ENCODE measurements around the gene TES.

DNA sequence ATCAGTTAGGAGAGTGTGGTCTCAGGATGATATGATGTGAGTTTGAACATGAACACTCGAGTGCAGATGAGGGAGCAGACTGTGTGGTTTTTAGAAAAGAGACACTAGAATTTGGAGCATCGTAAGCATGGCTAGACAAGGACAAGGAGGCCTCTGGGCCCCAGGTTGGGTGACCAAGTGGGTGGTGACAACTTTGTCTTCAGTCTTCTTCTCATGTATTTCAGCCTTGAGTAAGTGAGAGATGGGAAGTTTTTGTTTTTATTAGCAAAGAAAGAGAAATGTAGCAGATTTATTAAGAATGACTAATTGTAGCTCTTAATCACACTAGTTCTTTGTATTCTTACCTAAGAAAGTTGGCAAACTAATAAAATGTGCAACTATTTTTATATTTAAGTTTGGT is 16.3 kb downstream of the TES start:
- TF ChIP-seq, protein P1, sequence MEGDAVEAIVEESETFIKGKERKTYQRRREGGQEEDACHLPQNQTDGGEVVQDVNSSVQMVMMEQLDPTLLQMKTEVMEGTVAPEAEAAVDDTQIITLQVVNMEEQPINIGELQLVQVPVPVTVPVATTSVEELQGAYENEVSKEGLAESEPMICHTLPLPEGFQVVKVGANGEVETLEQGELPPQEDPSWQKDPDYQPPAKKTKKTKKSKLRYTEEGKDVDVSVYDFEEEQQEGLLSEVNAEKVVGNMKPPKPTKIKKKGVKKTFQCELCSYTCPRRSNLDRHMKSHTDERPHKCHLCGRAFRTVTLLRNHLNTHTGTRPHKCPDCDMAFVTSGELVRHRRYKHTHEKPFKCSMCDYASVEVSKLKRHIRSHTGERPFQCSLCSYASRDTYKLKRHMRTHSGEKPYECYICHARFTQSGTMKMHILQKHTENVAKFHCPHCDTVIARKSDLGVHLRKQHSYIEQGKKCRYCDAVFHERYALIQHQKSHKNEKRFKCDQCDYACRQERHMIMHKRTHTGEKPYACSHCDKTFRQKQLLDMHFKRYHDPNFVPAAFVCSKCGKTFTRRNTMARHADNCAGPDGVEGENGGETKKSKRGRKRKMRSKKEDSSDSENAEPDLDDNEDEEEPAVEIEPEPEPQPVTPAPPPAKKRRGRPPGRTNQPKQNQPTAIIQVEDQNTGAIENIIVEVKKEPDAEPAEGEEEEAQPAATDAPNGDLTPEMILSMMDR (IDR thresholded peaks at IDR 0.05), result no peak
- TF ChIP-seq POLR2A (IDR thresholded peaks at IDR 0.05), result no peak

Data from uterus (tissue), 2 donors.